ENCODE measurements around the gene DNAH12.

DNA sequence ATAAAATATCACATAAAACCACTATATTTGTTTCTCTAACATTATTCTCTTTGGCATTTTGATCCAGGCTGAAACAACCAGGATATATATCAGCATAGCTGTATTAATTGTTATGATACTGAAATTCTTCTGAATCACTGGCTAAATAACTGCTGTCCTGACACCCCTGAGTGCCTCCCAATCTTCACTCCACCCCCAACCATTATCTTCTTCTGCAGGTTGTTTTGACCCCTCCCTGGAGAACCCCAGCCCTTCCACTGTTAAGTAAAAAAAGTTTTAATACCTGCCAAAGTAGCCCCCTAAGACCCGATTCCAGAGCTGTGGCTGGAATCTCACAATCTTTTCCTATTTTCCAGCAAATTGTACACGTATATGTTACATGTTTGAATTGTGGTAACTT lies 124.1 kb downstream of the DNAH12 start:
- TF ChIP-seq POLR2A (IDR thresholded peaks at IDR 0.05; ENCODE audit: low read length) (no peak), GATA1 (IDR thresholded peaks at IDR 0.05; ENCODE audit: low read depth, low read length) (no peak)
